IMR-90 (cell line): Measurements from ENCODE around the gene CHD6. TPM values are rescaled to one million over a fixed set of nuclear protein-coding genes. Genes with fewer than 3 reads are reported as not detected.

ENCODE experiments used
- ATAC-seq: fragments of 200-7000 bp; cut with Tn5 transposase; 2 replicates; pipeline ENCODE4 v1.9.1; 2020; ENCODE audit warnings: low read depth, mild to moderate bottlenecking, moderate library complexity
- BruUV-seq: library from RNA; stranded (reverse); fragments of 400-500 nt; replicated peaks from 2 replicates; lab custom pipeline; 2021; lab: Mats Ljungman, UMichigan
- CTCF ChIA-PET: fragments of 300-600 bp; formaldehyde crosslinking; extraction: SDS; loops from one replicate; lab custom pipeline; 2021; ENCODE audit warnings: antibody characterized with exemption; lab: Yijun Ruan, JAX
- POLR2A ChIA-PET: fragments of 300-600 bp; sonication (Branson Sonifier 250); formaldehyde crosslinking; loops from one replicate; lab custom pipeline; 2022; ENCODE audit warnings: antibody characterized with exemption; ENCODE audit not compliant: unreplicated experiment; lab: Charles Lee
- DNase-seq: peaks from one replicate; pipeline ENCODE4 v3.0.0; 2013
- H2AFZ ChIP-seq: replicated peaks from 2 replicates; pipeline ENCODE3; 2013; ENCODE audit warnings: low read length, mild to moderate bottlenecking; ENCODE audit not compliant: poor library complexity
- H2AK5ac ChIP-seq: 2 replicates; pipeline ENCODE4 v1.6.1; 2013; ENCODE audit warnings: low read depth, low read length, inconsistent platforms
- H2AK9ac ChIP-seq: replicated peaks from 2 replicates; pipeline ENCODE3; 2013; ENCODE audit warnings: mild to moderate bottlenecking, low read depth, low read length, moderate library complexity; ENCODE audit not compliant: poor library complexity
- H2BK120ac ChIP-seq: 2 replicates; pipeline ENCODE4 v1.6.1; 2013; ENCODE audit warnings: low read depth, low read length, inconsistent platforms
- H2BK15ac ChIP-seq: 3 replicates; pipeline ENCODE4 v1.6.1; 2013; ENCODE audit warnings: low read depth, low read length, inconsistent platforms
- H2BK20ac ChIP-seq: 2 replicates; pipeline ENCODE4 v1.6.1; 2013; ENCODE audit warnings: low read depth, mild to moderate bottlenecking, inconsistent platforms, low read length, moderate library complexity
- H2BK5ac ChIP-seq: 2 replicates; pipeline ENCODE4 v1.6.1; 2013; ENCODE audit warnings: mild to moderate bottlenecking, low read depth, low read length, inconsistent platforms; ENCODE audit not compliant: poor library complexity, severe bottlenecking
- H3K14ac ChIP-seq: replicated peaks from 2 replicates; pipeline ENCODE4 v1.6.1; 2013; ENCODE audit warnings: low read depth, low read length, inconsistent platforms
- H3K18ac ChIP-seq: 2 replicates; pipeline ENCODE4 v1.6.1; 2013; ENCODE audit warnings: low read depth, low read length, control low read depth
- H3K23ac ChIP-seq: 2 replicates; pipeline ENCODE4 v1.6.1; 2013; ENCODE audit warnings: low read depth, low read length, inconsistent platforms
- H3K27ac ChIP-seq: 2 replicates; pipeline ENCODE4 v1.5.1; 2013; ENCODE audit warnings: mild to moderate bottlenecking, control low read depth, low read length; ENCODE audit not compliant: insufficient read depth
- H3K27me3 ChIP-seq: 2 replicates; pipeline ENCODE4 v1.6.1; 2013; ENCODE audit warnings: low read length; ENCODE audit not compliant: control insufficient read depth, insufficient read depth
- H3K36me3 ChIP-seq: 2 replicates; pipeline ENCODE4 v1.6.1; 2013; ENCODE audit warnings: low read length, mixed read lengths; ENCODE audit not compliant: control insufficient read depth, insufficient read depth
- H3K4ac ChIP-seq: 2 replicates; pipeline ENCODE4 v1.6.1; 2013; ENCODE audit warnings: low read depth, low read length, inconsistent platforms
- H3K4me1 ChIP-seq: 2 replicates; pipeline ENCODE4 v1.6.1; 2013; ENCODE audit warnings: low read length, mixed read lengths; ENCODE audit not compliant: control insufficient read depth, insufficient read depth
- H3K4me2 ChIP-seq: 2 replicates; pipeline ENCODE4 v1.6.1; 2013; ENCODE audit warnings: low read depth, mild to moderate bottlenecking, control low read depth, low read length, moderate library complexity
- H3K4me3 ChIP-seq: 2 replicates; pipeline ENCODE4 v1.5.1; 2013; ENCODE audit warnings: low read depth, mild to moderate bottlenecking, control low read depth, low read length, moderate library complexity; ENCODE audit not compliant: insufficient read depth
- H3K56ac ChIP-seq: 2 replicates; pipeline ENCODE4 v1.6.1; 2013; ENCODE audit warnings: low read length, inconsistent platforms; ENCODE audit not compliant: insufficient read depth; ENCODE audit errors: extremely low read depth
- H3K79me1 ChIP-seq, 2 experiments: 2 replicates each; pipeline ENCODE4 v1.6.1; 2013; ENCODE audit warnings: low read length in 2 of 2, inconsistent platforms in 1 of 2, low read depth in 1 of 2
- H3K9ac ChIP-seq: 2 replicates; pipeline ENCODE4 v1.6.1; 2013; ENCODE audit warnings: low read depth, low read length, control low read depth
- H3K9me1 ChIP-seq: 2 replicates; pipeline ENCODE4 v1.6.1; 2013; ENCODE audit warnings: low read length, inconsistent platforms; ENCODE audit not compliant: insufficient read depth
- H3K9me3 ChIP-seq: 2 replicates; pipeline ENCODE4 v1.6.1; 2013; ENCODE audit warnings: low read length; ENCODE audit not compliant: control insufficient read depth, insufficient read depth
- H4K20me1 ChIP-seq: 2 replicates; pipeline ENCODE4 v1.6.1; 2013; ENCODE audit warnings: low read length, inconsistent platforms; ENCODE audit not compliant: insufficient read depth
- H4K5ac ChIP-seq: 2 replicates; pipeline ENCODE4 v1.6.1; 2013; ENCODE audit warnings: mild to moderate bottlenecking, low read depth, low read length, control low read depth
- H4K8ac ChIP-seq, 2 experiments: 2 replicates each; pipeline ENCODE4 v1.6.1; 2013; ENCODE audit warnings: low read depth in 2 of 2, low read length in 2 of 2, control low read depth in 1 of 2, inconsistent platforms in 1 of 2
- H4K91ac ChIP-seq: 2 replicates; pipeline ENCODE4 v1.6.1; 2013; ENCODE audit warnings: low read depth, low read length, inconsistent platforms; ENCODE audit not compliant: insufficient read depth
- BHLHE40 ChIP-seq: fragments of 150-350 bp; IDR thresholded peaks from 2 replicates; pipeline ENCODE4 v1.6.1; 2016; ENCODE audit warnings: mild to moderate bottlenecking, low read depth, low read length
- FOS ChIP-seq: fragments of 150-350 bp; IDR thresholded peaks from 2 replicates; pipeline ENCODE4 v1.6.1; 2016; ENCODE audit warnings: low read depth, low read length
- MAFK ChIP-seq: IDR thresholded peaks from 2 replicates; pipeline ENCODE4 v1.6.1; 2012; ENCODE audit warnings: low read depth, low read length, improper control_type of control experiment
- MXI1 ChIP-seq: IDR thresholded peaks from 2 replicates; pipeline ENCODE4 v1.6.1; 2012; ENCODE audit warnings: low read depth, mild to moderate bottlenecking, low read length, moderate library complexity, borderline replicate concordance
- RAD21 ChIP-seq: IDR thresholded peaks from 2 replicates; pipeline ENCODE4 v1.6.1; 2012; ENCODE audit warnings: low read length, improper control_type of control experiment
- RCOR1 ChIP-seq: IDR thresholded peaks from 2 replicates; pipeline ENCODE4 v1.6.1; 2012; ENCODE audit warnings: mild to moderate bottlenecking, low read length, improper control_type of control experiment; ENCODE audit not compliant: insufficient replicate concordance
- RFX5 ChIP-seq: IDR thresholded peaks from 2 replicates; pipeline ENCODE4 v1.8.0; 2012; ENCODE audit warnings: low read depth, mild to moderate bottlenecking, low read length, moderate library complexity
- USF2 ChIP-seq: fragments of 150-350 bp; IDR thresholded peaks from 2 replicates; pipeline ENCODE4 v1.6.1; 2017; ENCODE audit warnings: mild to moderate bottlenecking, antibody characterized with exemption, low read length, low read depth
- WGBS, 2 experiments: methylation state at CpG; one replicate each; pipeline versions ENCODE4 v1.1.5 to v1.1.7; 2013; ENCODE audit warnings: missing lambda C conversion rate in 2 of 2; ENCODE audit not compliant: insufficient read length in 1 of 2; ENCODE audit errors: extremely low coverage in 2 of 2; 5-methylcytosine and 5-hydroxymethylcytosine counted together
- dilution Hi-C: fragments of 300-500 bp; cut with HindIII; formaldehyde crosslinking; loops from one replicate; pipeline ENCODE4 v1.14.3; 2018; ENCODE audit warnings: low sequenced_read_pairs; ENCODE audit not compliant: unreplicated experiment
- in situ Hi-C: fragments of 300-500 bp; cut with MboI; formaldehyde crosslinking; loops from 3 replicates; pipeline ENCODE4 v1.14.3; 2019; ENCODE audit warnings: low sequenced_read_pairs, inconsistent platforms, mixed read lengths
- intact Hi-C: fragments of 100-400 bp; cut with micrococcal nuclease; formaldehyde crosslinking; loops from 2 replicates; pipeline ENCODE4 v1.10.0; 2022
- polyA plus RNA-seq, 3 experiments: library from polyadenylated mRNA; depleted of rRNA; stranded (reverse); fragments of >200 nt; gene quantifications; 2 replicates each; pipeline ENCODE4 v1.2.3, GENCODE V29; 2012; ENCODE audit warnings: low replicate concordance in 1 of 3
- total RNA-seq: library from RNA; depleted of rRNA; stranded (reverse); fragments of >200 nt; gene quantifications from 2 replicates; pipeline ENCODE4 v1.2.3, GENCODE V29; 2012

Gene CHD6
- total and polyA plus RNA-seq, 2 of the 4 experiments (the other 2 are of a cell fraction), result 8.8 to 26.7 TPM

- H2BK15ac ChIP-seq, result no peak overlapping the region
- H4K5ac ChIP-seq, result no peak overlapping the region
- no peak overlapping the region for H3K9ac ChIP-seq
- no CpG with 5 or more reads among the region's 7 CpGs for WGBS, 2 experiments
- H3K27ac ChIP-seq, result no peak overlapping the region
- H3K18ac ChIP-seq, result no peak overlapping the region
- H2AFZ ChIP-seq, result no peak overlapping the region
- H3K79me1 ChIP-seq, result no peaks in the 10 kb centered on the region
- no peaks in the 10 kb centered on the region for H3K4me1 ChIP-seq
- DNase-seq, result no peak
- no peak overlapping the region for H3K23ac ChIP-seq
- no peak overlapping the region for H3K14ac ChIP-seq
- TF ChIP-seq RCOR1 (no peak), USF2 (no peak), MAFK (no peak), BHLHE40 (no peak), MXI1 (no peak), FOS (no peak), RFX5 (no peak), RAD21 (no peak)
- in situ Hi-C loops (no loop called here), intact Hi-C loops (loop anchor here (10.0 kb wide), 1 partner anchor 184 kb away; no protein-coding TSS in a partner anchor), dilution Hi-C loops (no loop called here)
- H3K9me1 ChIP-seq, result peaks cover 3% of the 10 kb centered on the region; the same call in 1 of the 2 replicates
- H2BK5ac ChIP-seq, result no peak overlapping the region
- H2BK120ac ChIP-seq, result no peak overlapping the region
- H3K4me3 ChIP-seq, result no peak overlapping the region
- H2AK5ac ChIP-seq, result no peak overlapping the region
- no peak overlapping the region for H4K91ac ChIP-seq
- peaks cover 52% of the 10 kb centered on the region for H3K36me3 ChIP-seq
- no peak overlapping the region for H4K8ac ChIP-seq
- no peaks in the 10 kb centered on the region for H4K20me1 ChIP-seq
- H3K56ac ChIP-seq, result no peak overlapping the region
- no peak overlapping the region for H3K4ac ChIP-seq
- CTCF ChIA-PET, result no interaction called here
- no peak overlapping the region for H3K4me2 ChIP-seq
- POLR2A ChIA-PET, result no interaction called here
- ATAC-seq, result no peak
- H2BK20ac ChIP-seq, result no peak overlapping the region
- BruUV-seq, result no TSS peak
- no peak overlapping the region for H2AK9ac ChIP-seq
- H3K9me3 ChIP-seq, result no peaks in the 10 kb centered on the region
- no peaks in the 10 kb centered on the region for H3K27me3 ChIP-seq
These were observed 199.4 kb downstream of the CHD6 start for GRCh38 chr20:41418739-41419293.
